GM19193 (cell line): ENCODE data around the gene COG4.

Source experiments
- POLR2A ChIP-seq: IDR thresholded peaks from 4 replicates; pipeline ENCODE4 v1.6.1; 2011; ENCODE audit not compliant: insufficient read depth, insufficient read length; ENCODE audit errors: extremely low read depth

Gene COG4

DNA sequence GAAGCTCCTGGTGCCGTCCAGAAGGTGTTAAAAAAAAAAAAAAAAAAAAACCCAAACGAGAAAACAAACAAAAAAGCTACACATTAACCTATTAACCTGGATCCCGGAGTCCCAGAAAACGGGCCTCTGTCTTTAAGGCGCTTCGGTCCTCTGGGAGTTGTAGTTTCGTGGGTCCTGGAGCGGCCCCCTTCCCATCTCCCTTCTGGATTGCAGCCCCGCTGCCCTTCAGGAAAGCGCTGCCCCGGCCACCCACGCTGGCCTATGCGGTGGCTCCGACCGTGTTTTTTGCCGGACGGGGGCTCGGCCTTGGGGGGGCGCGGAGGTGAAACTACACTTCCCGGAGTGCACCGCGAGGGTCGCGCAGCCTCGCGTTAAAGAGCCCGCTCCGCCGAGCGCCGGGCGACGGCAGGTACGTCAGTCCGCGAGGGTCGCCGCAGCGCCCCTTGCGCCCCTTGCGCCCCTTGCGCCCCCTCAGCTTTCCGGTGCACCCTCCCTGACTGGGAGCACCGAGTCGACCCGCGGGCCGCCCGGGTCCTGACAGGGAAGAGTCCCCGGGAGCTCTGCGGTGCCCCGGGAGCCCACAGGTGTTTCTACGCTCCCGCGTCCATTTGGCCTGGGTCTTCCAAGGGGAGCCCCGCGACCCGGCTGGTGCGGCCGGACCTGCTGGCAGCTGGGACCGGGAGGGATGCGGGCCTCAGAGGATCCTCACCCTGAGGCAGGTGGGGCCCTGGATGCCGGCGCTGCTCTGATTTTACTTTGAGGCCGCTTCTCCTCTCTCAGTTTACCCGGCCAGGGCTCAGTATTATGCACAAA is 68.9 kb downstream of the COG4 start, which contains the start of gene FCSK:
FCSK (plus strand) TSS at position 374 of the 813 bp plus-strand sequence. CDS start 8,596 bp downstream, outside the sequence.
- peak; percentile 53 for TF ChIP-seq POLR2A

DNA sequence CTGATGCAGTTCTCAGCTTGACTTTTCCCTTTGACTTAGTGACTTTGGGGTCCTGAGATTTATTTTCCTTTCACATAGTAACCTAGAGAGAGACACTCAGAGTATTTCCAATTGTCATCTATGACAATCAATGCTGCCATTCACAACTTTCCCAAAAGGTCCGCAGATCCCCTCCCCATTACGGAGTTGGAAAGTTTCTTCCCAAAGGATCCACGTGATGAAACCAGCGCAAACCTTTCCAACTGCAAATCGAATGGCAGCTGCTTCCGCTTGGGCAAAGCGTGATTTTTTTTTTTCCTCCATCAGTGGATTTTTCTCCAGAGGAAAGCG is 69.5 kb downstream of the COG4 start:
- no peak for TF ChIP-seq POLR2A

DNA sequence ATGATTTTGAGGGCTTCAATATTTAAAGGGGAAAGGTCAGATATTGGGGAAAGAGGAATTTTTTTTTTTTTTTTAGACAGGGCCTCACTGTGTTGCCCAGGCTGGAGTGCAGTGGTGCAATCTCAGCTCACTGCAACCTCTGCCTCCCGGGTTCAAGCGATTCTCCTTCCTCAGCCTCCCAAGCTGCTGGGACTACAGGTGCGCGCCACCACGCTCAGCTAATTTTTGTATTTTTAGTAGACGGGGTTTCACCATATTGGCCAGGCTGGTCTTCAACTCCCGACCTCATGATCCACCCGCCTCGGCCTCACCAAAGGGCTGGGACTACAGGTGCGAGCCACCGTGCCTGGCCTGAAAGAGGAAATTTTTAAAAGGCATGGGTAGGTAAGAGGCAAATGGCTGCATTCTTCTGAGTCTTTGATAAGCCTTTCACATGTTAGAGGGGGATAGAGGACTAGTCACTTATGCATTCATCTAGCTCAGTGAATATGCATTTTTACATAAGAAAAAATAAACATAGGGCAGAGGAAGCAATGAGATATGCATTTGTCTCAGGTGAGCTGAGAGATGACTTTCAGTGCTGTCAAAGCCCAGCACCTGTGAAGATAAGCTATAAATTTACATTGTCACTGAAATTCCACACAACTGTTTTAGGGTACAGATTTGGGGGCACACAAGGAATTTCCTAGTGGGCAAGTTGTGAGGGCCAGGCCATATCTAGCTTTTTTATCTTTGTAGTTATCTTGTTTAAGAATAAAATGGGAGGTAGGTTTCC is 70.0 kb downstream of the COG4 start:
- no peak for TF ChIP-seq POLR2A

DNA sequence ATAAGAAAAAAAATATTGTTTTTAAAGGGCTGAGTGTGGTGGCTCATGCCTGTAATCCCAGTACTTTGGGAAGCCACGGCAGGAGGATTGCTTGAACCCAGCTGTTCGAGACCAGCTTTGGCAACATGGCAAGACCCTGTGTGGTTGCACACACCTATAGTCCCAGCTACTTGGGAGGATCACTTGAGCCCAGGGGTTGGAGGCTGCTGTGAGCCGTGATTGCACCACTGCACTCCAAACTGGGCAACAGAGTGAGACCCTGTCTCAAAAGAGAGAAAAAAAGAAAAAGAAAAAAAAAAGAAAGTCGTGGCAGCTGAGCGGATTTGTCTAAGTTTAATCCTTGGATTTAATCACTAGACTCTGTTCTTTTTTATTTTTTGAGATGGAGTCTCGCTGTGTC is 75.3 kb downstream of the COG4 start:
- no peak for TF ChIP-seq POLR2A

DNA sequence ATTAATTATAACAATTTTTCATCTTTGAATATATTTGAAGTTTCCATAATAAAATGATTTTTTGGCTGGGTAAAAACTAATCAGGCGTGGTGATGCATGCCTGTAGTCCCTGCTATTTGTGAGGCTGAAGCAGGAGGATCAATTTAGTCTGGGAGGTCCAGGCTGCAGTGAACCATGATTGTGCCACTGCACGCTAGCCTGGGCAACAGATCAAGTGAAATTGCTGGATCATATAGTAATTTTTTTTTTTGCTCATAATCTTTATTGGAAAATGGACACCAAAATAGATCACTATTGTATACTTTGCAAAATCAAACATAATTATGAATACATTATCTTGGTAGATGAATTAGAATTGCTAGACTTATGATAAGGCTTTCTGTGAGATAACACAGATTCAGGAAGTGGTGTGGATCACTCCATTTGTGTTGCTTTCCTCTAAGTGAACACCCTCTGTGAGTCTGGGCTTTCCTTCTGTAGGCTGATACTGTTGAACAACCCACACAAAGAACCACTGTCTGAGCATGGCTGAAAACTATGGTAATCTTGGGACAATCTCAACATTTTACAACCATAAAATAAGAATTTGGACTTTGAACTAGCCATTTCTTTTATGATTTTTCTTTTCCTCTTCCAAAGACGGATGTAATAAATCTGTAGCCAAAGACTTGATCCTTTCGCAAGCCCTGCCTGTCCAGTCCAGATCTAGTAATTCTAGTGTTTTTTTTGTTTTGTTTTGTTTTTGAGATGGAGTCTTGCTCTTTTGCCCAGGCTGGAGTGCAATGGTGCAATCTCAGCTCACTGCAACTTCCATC is 78.9 kb downstream of the COG4 start:
- TF ChIP-seq POLR2A = no peak

DNA sequence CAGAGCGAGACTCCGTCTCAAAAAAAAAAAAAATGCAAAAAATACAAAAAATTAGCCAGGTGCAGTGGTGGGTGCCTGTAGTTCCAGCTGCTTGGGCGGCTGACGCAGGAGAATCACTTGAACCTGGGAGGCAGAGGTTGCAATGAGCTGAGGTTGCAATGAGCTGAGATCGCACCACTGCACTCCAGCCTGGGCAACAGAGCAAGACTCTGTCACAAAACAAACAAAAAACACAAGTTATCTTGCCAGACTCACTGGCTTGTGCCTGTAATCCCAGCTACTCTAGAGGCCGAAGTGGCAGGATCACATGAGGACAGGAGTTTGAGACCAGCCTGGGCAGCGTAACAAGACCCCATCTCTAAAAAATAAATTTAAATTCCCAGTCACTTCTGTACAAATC is 81.0 kb downstream of the COG4 start:
- TF ChIP-seq POLR2A = no peak

DNA sequence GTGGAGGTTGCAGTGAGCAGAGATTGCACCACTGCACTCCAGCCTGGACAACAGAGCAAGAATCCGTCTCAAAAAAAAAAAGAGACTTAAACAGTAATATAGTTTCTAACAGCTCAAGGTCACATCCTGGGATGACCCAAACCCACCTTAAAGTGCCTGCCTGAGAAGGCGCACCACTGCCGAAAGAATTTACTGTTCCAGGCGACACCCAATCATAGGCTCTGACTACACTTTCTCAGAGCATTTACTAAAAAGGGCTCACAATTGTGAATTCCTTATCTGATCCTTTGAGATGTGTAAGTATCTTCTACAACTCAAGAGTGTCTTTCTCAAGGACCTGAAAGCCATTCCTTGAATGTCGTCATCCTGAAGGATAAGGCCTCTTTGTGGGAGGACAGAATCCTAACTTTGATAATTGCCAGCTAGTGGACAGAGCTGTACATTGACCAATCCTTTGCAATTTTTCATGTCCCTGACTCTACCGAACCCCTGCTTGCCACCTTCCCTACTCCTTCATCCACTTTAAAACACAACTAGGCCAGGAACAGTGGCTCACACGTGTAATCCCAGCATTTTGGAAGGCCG is 81.9 kb downstream of the COG4 start:
- TF ChIP-seq POLR2A = no peak

DNA sequence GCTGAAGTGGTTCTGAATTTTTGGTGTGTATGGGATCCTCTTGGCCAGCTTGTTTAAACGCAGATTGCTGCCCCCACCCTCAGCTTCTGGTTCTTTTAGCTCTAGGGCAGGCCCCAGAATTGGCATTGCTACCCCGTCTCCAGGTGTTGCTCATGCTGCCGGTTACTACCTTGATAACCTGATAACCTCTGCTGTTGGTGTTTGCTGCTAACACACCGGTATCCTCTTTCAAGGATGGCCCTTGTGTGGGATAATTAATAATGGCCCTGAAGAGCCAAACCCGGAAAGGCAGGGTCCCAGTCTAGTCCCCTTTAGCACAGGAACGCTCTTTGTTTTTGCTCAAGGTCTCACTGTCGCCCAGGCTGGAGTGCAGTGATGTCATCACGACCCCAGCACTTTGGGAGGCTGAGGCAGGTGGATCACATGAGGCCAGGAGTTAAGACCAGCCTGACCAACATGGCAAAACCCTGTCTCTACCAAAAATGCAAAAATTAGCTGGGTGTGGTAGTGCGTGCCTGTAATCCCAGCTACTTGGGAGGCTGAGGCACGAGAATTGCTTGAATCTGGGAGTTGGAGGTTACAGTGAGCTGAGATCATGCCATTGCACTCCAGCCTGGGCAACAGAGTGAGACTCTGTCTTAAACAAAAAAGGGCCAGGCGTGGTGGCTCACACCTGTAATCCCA is 83.2 kb downstream of the COG4 start:
- no peak for TF ChIP-seq POLR2A

DNA sequence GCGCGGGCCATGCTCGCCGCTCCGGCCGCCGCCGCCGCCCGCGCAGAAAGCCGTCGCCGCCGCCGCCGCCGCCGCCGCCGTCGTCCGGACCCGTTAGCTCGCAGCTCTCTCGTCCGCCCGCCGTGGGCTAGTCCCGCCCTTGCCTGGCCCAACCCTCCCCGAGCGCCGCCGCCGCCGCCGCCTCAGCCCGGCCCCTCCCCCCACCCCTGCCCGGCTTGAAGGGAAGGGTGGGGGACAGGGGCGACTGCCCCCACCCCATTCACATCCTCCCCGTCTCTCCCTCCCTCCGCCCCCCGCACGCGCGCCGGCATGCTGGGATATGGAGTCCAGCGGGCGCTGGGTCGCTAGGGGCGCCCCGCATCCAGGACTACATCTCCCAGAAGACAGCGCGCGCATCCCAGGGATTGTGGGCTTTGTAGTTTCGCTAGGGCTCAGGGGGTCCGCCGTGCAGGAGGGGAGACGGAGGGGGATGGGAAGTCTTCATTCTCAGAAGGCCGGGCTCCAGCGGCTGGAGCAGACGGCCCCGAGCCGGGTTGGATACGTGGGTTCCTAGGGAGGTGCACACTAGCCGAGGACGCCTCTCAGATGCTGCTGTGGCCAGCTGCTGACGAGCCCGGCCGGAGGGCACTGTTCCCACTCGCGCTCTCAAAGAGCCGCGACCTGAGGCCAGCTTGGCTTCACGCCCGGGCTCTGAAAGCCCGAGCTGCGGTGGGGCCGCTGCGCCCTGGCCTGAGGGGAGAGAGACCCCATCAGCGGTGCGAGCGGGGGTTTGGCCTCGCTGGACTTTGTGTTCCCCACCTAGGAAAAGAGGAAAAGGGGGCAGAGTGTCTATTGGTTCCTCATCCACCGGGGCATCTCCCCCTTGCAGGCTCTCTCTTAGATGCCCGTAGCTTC is 84.1 kb downstream of the COG4 start, which contains the start of gene ST3GAL2:
ST3GAL2 (minus strand) TSS at position 132 of the 894 bp plus-strand sequence. CDS start 40,570 bp downstream, outside the sequence.
- peak; percentile 55 for TF ChIP-seq POLR2A

DNA sequence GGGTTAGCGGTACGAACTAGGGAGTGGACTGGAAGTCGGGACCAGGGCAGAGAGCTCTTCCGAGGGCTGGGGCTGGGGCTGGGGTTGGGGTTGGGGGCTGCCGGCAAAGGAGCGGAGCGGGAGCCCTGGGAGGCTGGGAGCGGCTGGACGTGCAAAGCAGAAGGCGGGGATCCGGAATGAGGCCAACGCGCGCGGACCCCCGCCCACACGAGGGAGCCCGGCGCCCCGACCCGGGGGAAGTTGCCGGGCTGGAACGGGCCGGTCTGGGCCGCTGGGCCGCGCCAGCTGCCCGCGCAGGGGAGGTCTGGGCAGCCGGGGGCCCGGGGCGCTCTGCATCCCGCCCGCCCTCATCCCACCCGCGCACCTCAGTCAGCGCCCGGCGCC is 84.8 kb downstream of the COG4 start:
- no peak for TF ChIP-seq POLR2A

DNA sequence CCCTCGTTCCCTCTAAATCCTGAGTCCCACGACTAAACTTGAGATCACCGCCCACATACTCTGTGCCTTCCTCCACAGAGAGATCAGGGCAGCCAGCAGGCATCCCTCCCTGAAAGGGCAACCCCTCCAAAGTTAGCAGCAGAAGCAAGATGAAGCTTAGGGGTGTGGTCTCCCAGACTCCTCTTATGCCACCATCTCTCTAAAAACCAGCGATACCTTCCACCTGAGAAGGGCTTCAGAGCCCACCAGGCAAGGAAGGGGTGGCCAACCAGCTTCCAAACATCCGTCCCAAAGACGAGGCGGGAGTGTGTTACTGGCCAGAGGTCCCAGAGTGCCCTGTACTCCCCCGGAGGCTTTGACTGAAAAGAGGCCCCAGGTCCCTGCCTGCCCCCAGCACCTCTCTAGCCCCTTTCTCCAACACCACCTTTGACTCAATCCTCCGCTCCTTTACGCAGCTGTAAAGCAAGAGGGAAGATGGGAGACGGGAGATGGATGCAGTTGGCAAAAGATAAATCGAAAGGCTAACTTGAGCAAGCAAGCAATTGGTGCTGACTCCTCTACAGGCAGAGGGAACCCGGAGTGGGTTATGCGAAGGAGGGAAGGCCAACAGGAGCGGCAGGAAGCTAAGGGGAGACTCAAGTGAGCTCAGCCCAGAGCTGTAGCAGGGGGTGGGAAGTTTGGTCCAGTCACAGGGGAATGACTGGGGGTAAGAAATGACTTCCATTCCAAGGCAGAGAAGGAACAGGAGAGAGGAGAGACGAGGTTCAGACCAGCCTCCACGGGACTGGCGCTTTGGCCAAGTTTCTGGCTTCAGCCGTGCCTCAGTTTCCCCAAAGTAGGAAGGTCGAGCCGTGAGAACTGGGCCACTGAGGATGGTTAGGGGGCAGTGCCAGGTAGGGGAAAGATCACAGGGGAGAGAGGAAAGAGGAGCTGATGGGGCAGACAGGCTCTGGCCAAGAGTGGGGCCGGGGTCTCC is 85.5 kb downstream of the COG4 start:
- no peak for TF ChIP-seq POLR2A

DNA sequence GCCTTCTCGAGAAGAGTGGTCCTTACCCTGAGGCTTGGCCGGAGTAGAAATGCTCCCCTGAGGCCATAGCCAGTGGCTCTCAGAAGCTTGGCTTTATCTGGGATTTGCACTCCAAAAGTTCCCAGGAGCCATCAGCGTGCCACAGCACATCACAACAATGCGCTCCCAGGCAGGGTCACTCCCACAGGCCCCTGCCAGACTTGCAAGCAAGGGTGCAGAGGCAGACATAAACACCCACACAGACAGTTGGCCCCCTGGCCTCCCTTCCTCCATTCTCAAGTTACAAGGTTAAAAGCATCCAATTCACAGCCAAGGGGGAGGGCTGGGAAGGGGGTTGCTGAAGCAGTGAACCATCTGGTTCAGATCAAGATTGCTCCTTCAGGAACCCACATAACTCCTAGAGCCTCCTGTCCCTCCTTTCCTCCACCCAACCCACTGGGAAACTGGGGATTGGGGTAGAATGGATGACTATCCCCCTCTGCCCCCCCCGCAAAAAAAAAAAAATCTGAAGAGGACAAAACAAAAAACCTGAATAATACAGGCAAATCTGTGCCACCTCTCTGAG is 86.3 kb downstream of the COG4 start:
- no peak for TF ChIP-seq POLR2A

DNA sequence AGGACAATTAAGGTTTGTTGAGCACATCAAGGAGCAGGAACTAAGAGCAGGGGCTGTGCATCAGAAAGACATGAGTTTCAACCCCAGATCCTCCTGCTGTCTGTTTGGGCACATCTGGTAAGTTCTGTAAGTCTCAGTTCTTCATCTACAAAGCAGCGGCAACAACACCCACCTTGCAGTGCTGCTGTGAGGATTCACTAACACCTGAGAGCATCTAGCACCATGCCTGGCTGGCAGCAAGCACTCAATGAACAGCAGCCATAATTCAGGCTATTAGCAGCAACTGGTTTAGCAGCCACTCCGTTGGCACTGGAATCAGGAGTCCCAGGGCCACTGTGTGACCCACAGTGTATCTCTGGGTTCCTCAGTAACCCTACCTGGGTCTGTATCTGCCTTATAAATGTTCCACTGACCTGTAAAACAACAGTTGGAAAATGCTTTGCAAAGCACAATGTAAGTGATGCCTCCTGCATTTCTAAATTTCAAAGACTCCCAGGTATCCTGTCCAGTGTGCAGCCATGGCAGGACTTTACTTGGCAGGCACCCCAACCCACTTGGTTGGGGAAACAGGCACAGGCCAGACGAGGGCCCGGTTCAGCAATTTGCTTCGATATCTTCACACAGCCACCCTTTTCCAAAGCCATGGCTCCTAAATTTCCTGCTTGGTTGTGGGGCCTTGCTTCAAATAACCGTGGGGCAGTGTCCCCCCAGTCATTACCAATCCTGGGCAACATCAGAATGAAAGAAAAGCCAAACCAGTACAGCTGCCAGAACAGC is 88.7 kb downstream of the COG4 start:
- no peak for TF ChIP-seq POLR2A
